HepG2 (cell line): ENCODE data around the gene DIPK1A. TPM values are rescaled to one million over a fixed set of nuclear protein-coding genes. Genes with fewer than 3 reads are reported as not detected.

Experiments used
- ATAC-seq: fragments of 200-7000 bp; cut with Tn5 transposase; 3 replicates; pipeline ENCODE4 v1.9.1; 2020; ENCODE audit warnings: mild to moderate bottlenecking, moderate library complexity
- BruUV-seq: library from RNA; stranded (reverse); fragments of 400-500 nt; replicated peaks from 2 replicates; lab custom pipeline; 2021; lab: Mats Ljungman, UMichigan
- CTCF ChIA-PET: fragments of 300-600 bp; formaldehyde crosslinking; extraction: SDS; loops from one replicate; lab custom pipeline; 2021; ENCODE audit warnings: low total read pairs, inconsistent platforms, low intra/inter-chr PET ratio; lab: Yijun Ruan, JAX
- POLR2A ChIA-PET: fragments of 350-600 bp; sonication (Branson Sonifier 250); formaldehyde crosslinking; loops from one replicate; lab custom pipeline; 2020; ENCODE audit warnings: antibody characterized with exemption, inconsistent platforms; lab: Yijun Ruan, JAX
- DNase-seq: peaks from one replicate; pipeline ENCODE4 v3.0.0-alpha.2; 2015; ENCODE audit warnings: low spot score
- FAIRE-seq: peaks from 3 replicates; lab custom pipeline; 2011; peaks lifted over from hg19 to GRCh38; lab: Jason Lieb, UNC
- H2AFZ ChIP-seq: one replicate; pipeline ENCODE4 v1.6.1; 2011; ENCODE audit warnings: low read length, inconsistent platforms
- H3K27ac ChIP-seq: fragments of 300-600 bp; 3 replicates; pipeline ENCODE4 v1.8.0; 2011; ENCODE audit warnings: mixed run types, mild to moderate bottlenecking, mixed read lengths, low read length, inconsistent platforms; ENCODE audit not compliant: insufficient read depth; ENCODE audit errors: extremely low read length
- H3K27me3 ChIP-seq, 2 experiments: fragments of 200-600 bp in 1 of 2; 2 replicates in 1 of 2; 3 replicates in 1 of 2; pipeline versions ENCODE4 v1.6.0 to v1.8.0; 2011; ENCODE audit warnings: low read length in 2 of 2, mild to moderate bottlenecking in 2 of 2, moderate library complexity in 2 of 2, inconsistent platforms in 1 of 2; ENCODE audit not compliant: insufficient read depth in 2 of 2, control insufficient read depth in 1 of 2
- H3K36me3 ChIP-seq, 2 experiments: fragments of 200-600 bp in 1 of 2; replicated peaks in 1 of 2; 2 replicates in 1 of 2; 3 replicates in 1 of 2; pipeline versions ENCODE4 v1.5.1 to v1.8.0; 2011; ENCODE audit warnings: low read length in 2 of 2, inconsistent platforms in 1 of 2; ENCODE audit not compliant: insufficient read depth in 2 of 2, control insufficient read depth in 1 of 2
- H3K4me1 ChIP-seq: 2 replicates; pipeline ENCODE4 v1.5.1; 2012; ENCODE audit warnings: low read length, inconsistent platforms; ENCODE audit not compliant: insufficient read depth
- H3K4me2 ChIP-seq: 2 replicates; pipeline ENCODE4 v1.6.0; 2011; ENCODE audit warnings: low read depth, low read length, inconsistent platforms
- H3K4me3 ChIP-seq, 3 experiments: fragments of 200-600 bp in 1 of 3; sonication (generic), shearing (Covaris generic) in 1 of 3; replicated peaks in 1 of 3; 2 replicates each; pipeline ENCODE4 v1.5.1; 2011 to 2016; ENCODE audit warnings: low read length in 3 of 3, inconsistent platforms in 2 of 3, low read depth in 2 of 3, mild to moderate bottlenecking in 2 of 3, control low read depth in 1 of 3, mixed read lengths in 1 of 3; ENCODE audit not compliant: insufficient read depth in 1 of 3
- H3K79me2 ChIP-seq: one replicate; pipeline ENCODE4 v1.6.1; 2011; ENCODE audit warnings: low read length, inconsistent platforms; ENCODE audit not compliant: insufficient read depth
- H3K9ac ChIP-seq: 2 replicates; pipeline ENCODE4 v1.6.0; 2011; ENCODE audit warnings: mild to moderate bottlenecking, low read depth, low read length, inconsistent platforms; ENCODE audit not compliant: insufficient read depth
- H3K9me3 ChIP-seq: 2 replicates; pipeline ENCODE4 v1.5.1; 2012; ENCODE audit warnings: mild to moderate bottlenecking, low read length
- H4K20me1 ChIP-seq: 2 replicates; pipeline ENCODE4 v1.6.0; 2011; ENCODE audit warnings: inconsistent platforms, mild to moderate bottlenecking, low read length, moderate library complexity; ENCODE audit not compliant: insufficient read depth
- HOXA9 ChIP-seq: sonication (generic); formaldehyde crosslinking; IDR thresholded peaks from 2 replicates; pipeline ENCODE4 v1.8.1; 2022; ENCODE audit warnings: missing genetic modification reagents, mild to moderate bottlenecking, moderate library complexity, borderline replicate concordance
- KLF13 ChIP-seq: sonication (generic); formaldehyde crosslinking; IDR thresholded peaks from 2 replicates; pipeline ENCODE4 v1.4.0; 2020; ENCODE audit warnings: mild to moderate bottlenecking, missing genetic modification reagents
- RCOR2 ChIP-seq: IDR thresholded peaks from 2 replicates; pipeline ENCODE4 v1.6.1; 2016; ENCODE audit warnings: missing biosample characterization, missing genetic modification reagents
- ZNF766 ChIP-seq: sonication (generic); formaldehyde crosslinking; IDR thresholded peaks from 2 replicates; pipeline ENCODE4 v1.5.0; 2020; ENCODE audit warnings: missing genetic modification reagents, borderline replicate concordance
- WGBS: methylation state at CpG from one replicate; pipeline ENCODE4 v1.1.6; 2017; ENCODE audit warnings: low lambda C conversion rate; 5-methylcytosine and 5-hydroxymethylcytosine counted together
- in situ Hi-C: cut with HindIII; loops from 2 replicates; pipeline ENCODE4 v1.10.0; 2017; ENCODE audit warnings: low pct_unique_long_range_greater_than_20kb; ENCODE audit not compliant: extremely low pct_ligation_motif_present
- intact Hi-C: fragments of 100-400 bp; cut with micrococcal nuclease; formaldehyde crosslinking; loops from one replicate; pipeline ENCODE4 v1.10.0; 2022; ENCODE audit not compliant: unreplicated experiment
- polyA plus RNA-seq, 8 experiments: library from polyadenylated mRNA; depleted of rRNA in 3 of 8; stranded (reverse) in 7 of 8; unstranded in 1 of 8; fragments of >200 nt; fragmentation: Illumina TruSeq in 4 of 8; extraction: Trizol in 4 of 8; gene quantifications; 2 replicates each; pipeline versions ENCODE4 v1.2.1 to v1.2.3, GENCODE V29; 2011 to 2016; ENCODE audit warnings: low read depth in 4 of 8, missing spikeins in 1 of 8, mixed read lengths in 1 of 8; ENCODE audit not compliant: insufficient read depth in 1 of 8
- total RNA-seq, 5 experiments: library from RNA; depleted of rRNA; stranded (reverse); fragments of >200 nt; fragmentation: Illumina TruSeq; extraction: Trizol; gene quantifications; 2 replicates each; pipeline ENCODE4 v1.2.3, GENCODE V29; 2016; ENCODE audit warnings: low read depth in 1 of 5
- TF ChIP-seq, protein P1 (sequence below), 2 experiments: sonication (generic) in 1 of 2; formaldehyde crosslinking in 1 of 2; IDR thresholded peaks; 2 replicates each; pipeline versions ENCODE4 v1.5.1 to v1.6.1; 2011 to 2020; ENCODE audit warnings: borderline replicate concordance in 1 of 2, low read depth in 1 of 2, low read length in 1 of 2, mild to moderate bottlenecking in 1 of 2, missing genetic modification reagents in 1 of 2, moderate library complexity in 1 of 2

Gene DIPK1A
- total and polyA plus RNA-seq, 2 of the 13 experiments (the other 11 are each of a cell fraction or from before 2014, with no cell fraction given), result 8.4 TPM

DNA sequence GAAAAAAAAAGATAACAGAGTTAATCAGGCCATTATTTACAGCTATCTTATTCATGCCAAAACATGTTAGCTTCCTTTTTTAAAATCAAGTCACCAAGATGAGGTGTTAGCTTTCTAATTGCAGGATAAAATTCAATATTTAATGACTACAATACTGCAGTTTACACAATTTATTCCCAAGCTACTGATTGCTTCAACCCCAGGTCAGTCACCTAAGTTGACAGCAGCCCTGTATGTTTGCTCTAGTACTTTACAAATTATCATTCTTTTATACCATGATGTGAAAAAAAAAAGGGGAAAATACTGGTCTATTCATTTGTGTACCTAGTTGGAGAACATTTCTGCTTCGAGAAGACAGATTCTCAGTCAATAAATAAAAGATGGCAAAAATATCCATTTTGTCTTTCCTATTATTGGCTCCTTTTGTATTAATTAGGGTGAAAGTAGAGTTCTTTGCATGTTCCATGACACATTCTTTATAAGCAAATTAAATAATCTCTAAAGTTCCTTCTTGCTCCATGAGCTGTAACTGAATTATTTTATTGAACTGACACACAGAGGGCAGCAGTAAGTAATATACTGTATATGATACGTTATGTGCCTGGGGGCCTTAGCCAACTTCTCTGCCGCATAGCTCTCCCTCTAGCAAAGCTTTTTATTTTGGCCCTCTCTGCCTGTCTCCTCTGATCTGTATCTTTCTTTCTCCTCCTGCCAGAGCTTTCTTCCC lies 48.0 kb downstream of the DIPK1A start:
- intact Hi-C loops, result no loop called here
- no TSS peak for BruUV-seq
- no peak for ATAC-seq

DNA sequence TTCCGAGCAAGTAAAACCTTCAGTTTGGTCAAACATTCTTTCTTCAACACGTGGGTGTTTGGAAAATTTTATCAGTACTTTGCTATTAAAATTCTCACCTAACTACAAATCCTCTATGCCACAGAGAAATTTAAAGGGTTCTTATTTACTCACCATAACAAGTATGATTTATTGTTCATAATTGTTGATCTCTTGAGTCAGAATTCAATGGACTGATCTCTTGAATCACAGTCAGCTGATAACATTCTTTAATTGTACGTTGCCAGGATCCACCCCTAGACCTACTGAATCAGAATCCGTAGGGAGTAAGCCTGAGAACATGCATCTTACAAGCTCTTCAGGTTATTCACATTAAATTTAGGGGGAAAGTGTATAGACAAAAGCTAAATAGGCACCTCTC lies 51.2 kb downstream of the DIPK1A start:
- Histone ChIP-seq H3K4me3 (no peak overlapping the region), H3K9me3 (no peaks in the 10 kb centered on the region), H3K27ac (no peak overlapping the region), H3K4me2 (no peak overlapping the region), H3K79me2 (no peaks in the 10 kb centered on the region), H3K9ac (no peak overlapping the region), H3K4me1 (peaks cover 25% of the 10 kb centered on the region), H2AFZ (no peak overlapping the region), H4K20me1 (no peaks in the 10 kb centered on the region; the same call in 1 of the 2 replicates), H3K27me3 (no peaks in the 10 kb centered on the region), H3K36me3 (no peaks in the 10 kb centered on the region)
- DNase-seq, result no peak
- ChIA-PET POLR2A (no interaction called here), CTCF (no interaction called here)
- BruUV-seq, result no TSS peak
- FAIRE-seq, result no peak
- intact Hi-C loops (no loop called here), in situ Hi-C loops (no loop called here)
- ATAC-seq, result no peak
- WGBS, result 67% methylated on average over 4 of the region's 4 CpGs
- no peak for TF ChIP-seq KLF13
- no peak for TF ChIP-seq ZNF766 (CRISPR knock-in tag)
- TF ChIP-seq RCOR2 (CRISPR knock-in tag), result no peak

More for the DNA sequence above, 48.0 kb downstream of the DIPK1A start:
- FAIRE-seq (no peak), DNase-seq (no peak)
- Histone ChIP-seq H3K4me1 (peaks cover 44% of the 10 kb centered on the region), H2AFZ (no peak overlapping the region), H3K9ac (no peak overlapping the region), H3K27me3 (no peaks in the 10 kb centered on the region), H3K4me3 (no peak overlapping the region), H4K20me1 (no peaks in the 10 kb centered on the region; the same call in 1 of the 2 replicates), H3K27ac (no peak overlapping the region), H3K36me3 (no peaks in the 10 kb centered on the region), H3K4me2 (no peak overlapping the region), H3K9me3 (no peaks in the 10 kb centered on the region), H3K79me2 (no peaks in the 10 kb centered on the region)
- POLR2A ChIA-PET, result no interaction called here
- in situ Hi-C loops, result no loop called here
- 99% methylated on average over 3 of the region's 3 CpGs for WGBS
- TF ChIP-seq, protein P1, sequence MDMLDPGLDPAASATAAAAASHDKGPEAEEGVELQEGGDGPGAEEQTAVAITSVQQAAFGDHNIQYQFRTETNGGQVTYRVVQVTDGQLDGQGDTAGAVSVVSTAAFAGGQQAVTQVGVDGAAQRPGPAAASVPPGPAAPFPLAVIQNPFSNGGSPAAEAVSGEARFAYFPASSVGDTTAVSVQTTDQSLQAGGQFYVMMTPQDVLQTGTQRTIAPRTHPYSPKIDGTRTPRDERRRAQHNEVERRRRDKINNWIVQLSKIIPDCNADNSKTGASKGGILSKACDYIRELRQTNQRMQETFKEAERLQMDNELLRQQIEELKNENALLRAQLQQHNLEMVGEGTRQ (IDR thresholded peaks at IDR 0.05; ENCODE audit: low read depth, low read length), result no peak
- TF ChIP-seq, protein P1 (CRISPR knock-in tag; IDR thresholded peaks at IDR 0.05; ENCODE audit: borderline replicate concordance), result no peak
- TF ChIP-seq HOXA9, result no peak
- CTCF ChIA-PET, result no interaction called here
